Activated naive CD4-positive, alpha-beta T cell treated with Interleukin-2 at 50 U/mL for 16 hours (primary cell): Measurements from ENCODE around the gene RXFP2.

Source experiments
- DNase-seq: peaks from one replicate; pipeline ENCODE4 v3.0.0-alpha.2; 2020

Gene RXFP2

DNA sequence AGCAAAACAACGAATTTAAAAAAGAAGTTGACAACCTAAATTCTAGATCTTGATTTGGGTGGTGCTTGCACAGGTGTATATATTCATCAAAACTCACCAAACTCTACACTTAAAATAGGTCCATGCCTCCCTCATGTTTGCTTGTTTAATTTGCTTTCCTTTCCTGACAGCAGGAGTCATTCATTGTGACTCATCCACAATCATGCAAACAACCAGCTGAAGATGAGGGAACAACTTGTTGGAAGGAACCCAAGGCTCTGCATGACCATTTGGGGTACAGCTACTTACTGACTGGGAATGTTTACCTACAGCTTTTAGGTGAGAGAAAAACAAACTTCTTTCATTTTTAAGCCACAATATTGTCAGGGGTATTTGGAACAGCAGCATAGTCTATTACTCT is 96.6 kb downstream of the RXFP2 start:
- DNase-seq, result no peak

DNA sequence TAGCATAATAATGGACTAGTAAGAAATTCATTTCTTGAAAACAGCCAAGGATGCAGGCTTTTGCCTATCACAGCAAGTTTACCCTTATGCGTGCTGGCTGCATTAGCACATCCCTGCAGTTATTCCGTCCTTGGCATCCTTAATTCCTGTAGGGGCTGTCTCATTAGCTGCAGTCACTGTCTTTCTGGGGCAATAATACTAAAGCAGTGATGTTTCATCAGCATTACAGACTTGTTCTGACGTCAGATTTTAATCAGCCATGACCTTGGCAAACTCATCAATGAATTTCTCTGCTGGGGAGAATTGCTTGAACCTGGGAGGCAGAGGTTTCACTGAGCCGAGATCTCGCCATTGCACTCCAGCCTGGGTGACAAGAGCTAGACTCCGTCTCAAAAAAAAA is 103.7 kb downstream of the RXFP2 start:
- no peak for DNase-seq

GRCh38 chr13:31846182-31846938 is 107.0 kb downstream of the RXFP2 start:
- DNase-seq, result peak; percentile 80

DNA sequence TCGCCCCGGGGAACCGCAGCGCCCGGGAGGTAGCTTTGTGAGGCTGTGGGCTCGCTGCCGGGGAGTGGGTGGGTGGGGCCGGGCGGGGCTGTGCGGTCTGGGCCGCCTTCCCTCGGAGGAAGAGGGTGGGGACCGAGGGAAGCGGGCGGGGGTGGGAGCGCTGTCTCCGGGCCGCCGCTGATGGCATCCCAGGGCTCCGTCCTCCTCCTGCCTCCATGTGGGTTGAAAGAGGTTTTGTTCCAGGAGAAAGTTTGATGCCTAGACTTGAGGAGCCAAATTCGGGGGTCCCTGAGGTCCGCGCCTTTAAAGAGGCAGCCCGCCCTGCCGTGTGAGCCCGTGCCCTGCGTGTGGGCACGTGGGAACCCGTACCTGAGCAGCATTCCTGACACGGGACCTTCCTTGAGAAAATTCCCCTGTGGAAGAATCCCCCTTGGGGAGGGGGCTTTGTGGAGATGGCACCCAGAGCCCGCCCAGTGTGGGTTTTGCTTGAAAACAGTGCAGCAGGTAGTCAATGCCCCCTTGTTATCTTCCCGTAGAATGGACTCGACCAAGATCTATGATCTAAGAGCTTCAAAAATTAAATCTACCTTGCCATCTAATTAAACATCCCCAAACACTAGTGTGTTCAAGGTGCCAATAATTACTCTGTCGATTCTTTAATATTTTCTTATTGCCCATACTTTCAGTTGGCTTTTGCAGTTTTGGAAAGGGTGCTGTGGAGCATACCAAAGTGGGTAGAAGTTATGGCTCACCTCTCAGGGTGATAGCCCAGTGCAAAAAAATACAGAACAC is 107.8 kb downstream of the RXFP2 start:
- no peak for DNase-seq

DNA sequence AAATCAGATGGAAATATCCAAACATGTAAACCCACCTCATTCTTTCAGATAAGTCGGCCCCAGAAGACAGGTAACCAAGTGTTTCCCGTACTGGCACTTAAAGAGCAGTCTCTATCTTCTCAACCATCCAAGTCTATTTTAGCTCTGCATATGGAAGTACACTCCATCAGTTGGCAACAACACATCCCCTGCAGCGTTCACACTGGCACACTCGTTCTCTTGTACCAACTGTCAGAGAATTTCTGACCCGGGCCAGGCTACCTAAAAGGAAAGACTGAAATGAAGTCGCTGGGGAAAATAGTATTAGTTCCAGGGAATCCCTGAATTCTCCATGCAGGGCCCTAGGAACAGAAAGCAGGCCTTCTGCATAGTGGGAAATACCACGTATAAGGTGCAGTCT is 109.3 kb downstream of the RXFP2 start:
- DNase-seq, result no peak

DNA sequence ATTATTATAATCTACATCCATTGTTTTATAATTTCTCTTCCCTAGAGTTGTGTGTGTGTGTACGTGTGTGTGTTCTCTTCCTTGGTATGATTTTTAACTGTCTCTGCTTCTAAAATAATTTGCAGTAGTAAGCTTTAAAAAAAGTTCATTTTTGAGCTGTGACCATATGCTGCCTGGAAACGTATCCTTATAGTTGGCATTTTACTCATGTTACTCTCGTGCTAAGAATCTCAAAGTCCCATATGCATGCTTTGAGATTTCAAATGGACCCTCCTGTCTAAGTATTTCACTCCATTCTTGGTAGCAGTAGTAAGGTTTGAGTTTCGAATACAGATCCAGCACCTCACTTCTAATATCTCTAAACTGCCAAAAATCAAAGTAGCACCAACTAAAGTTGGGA is 109.9 kb downstream of the RXFP2 start:
- DNase-seq, result no peak

- DNase-seq, result no peak
Measured at GRCh38 chr13:31850041-31850555, 110.8 kb downstream of the RXFP2 start.

DNA sequence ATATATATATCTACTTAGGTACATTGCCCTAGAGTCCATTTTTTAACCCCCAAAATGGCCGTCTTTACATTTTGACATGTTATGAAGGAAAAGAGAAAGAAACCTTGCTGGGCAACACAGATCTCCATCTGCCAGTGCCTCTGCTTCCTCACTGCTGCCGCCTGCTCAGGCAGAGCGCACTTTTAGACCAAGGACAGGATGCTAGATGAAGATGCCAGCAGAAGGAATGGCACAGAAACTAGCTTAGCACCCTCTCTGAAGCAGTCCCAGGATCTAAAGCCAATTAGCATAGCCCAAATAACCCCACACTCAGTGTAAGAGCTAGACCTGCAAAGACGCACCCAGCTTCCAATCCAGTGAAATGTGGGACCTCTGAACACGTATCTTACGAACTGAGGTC is 111.9 kb downstream of the RXFP2 start:
- DNase-seq, result no peak
